ENCODE data around the gene CCDC194.

GRCh38 chr19:17394891-17395415 is 957 bp upstream of the CCDC194 start:
- TF ChIP-seq POLR2A (IDR thresholded peaks at IDR 0.05) (no peak), CTCF (IDR thresholded peaks at IDR 0.05) (peak; percentile 13 to 67)

Measured in suprapubic skin (tissue), 3 donors.